ENCODE measurements around the gene MGAT5.

DNA sequence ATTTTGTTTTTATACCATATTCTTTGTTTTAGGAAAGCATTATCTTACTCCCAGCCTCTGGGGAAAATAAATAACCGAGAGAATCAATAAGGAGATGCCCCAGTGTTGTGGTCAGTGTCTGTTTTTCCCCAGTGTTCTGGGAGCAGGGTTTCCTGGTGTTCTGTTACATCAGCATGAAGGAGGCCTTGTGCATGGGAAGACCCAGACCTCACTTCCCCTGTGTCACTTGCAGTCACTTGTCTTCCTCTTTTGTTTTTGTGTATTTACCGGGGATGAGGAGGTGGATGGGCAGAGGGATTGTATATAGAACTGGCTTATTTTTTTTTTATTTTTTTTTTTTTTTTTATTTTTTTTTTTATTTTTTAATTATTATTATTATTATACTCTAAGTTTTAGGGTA, 45.0 kb upstream of the MGAT5 start:
- TF ChIP-seq, protein P1, sequence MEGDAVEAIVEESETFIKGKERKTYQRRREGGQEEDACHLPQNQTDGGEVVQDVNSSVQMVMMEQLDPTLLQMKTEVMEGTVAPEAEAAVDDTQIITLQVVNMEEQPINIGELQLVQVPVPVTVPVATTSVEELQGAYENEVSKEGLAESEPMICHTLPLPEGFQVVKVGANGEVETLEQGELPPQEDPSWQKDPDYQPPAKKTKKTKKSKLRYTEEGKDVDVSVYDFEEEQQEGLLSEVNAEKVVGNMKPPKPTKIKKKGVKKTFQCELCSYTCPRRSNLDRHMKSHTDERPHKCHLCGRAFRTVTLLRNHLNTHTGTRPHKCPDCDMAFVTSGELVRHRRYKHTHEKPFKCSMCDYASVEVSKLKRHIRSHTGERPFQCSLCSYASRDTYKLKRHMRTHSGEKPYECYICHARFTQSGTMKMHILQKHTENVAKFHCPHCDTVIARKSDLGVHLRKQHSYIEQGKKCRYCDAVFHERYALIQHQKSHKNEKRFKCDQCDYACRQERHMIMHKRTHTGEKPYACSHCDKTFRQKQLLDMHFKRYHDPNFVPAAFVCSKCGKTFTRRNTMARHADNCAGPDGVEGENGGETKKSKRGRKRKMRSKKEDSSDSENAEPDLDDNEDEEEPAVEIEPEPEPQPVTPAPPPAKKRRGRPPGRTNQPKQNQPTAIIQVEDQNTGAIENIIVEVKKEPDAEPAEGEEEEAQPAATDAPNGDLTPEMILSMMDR (conservative IDR thresholded peaks at IDR 0.05; ENCODE audit: low read length), result no peak
- no peak for TF ChIP-seq EZH2phosphoT487 (IDR thresholded peaks at IDR 0.05; ENCODE audit: borderline replicate concordance, low read depth, low read length)
